ENCODE measurements around the gene ARHGEF17. TPM values are rescaled to one million over a fixed set of nuclear protein-coding genes. Genes with fewer than 3 reads are reported as not detected.

The ARHGEF17 gene
- polyA plus RNA-seq, 1 donor (not counting 4 experiments of a cell fraction or from before 2014, with no cell fraction given) = 5.1 TPM

DNA sequence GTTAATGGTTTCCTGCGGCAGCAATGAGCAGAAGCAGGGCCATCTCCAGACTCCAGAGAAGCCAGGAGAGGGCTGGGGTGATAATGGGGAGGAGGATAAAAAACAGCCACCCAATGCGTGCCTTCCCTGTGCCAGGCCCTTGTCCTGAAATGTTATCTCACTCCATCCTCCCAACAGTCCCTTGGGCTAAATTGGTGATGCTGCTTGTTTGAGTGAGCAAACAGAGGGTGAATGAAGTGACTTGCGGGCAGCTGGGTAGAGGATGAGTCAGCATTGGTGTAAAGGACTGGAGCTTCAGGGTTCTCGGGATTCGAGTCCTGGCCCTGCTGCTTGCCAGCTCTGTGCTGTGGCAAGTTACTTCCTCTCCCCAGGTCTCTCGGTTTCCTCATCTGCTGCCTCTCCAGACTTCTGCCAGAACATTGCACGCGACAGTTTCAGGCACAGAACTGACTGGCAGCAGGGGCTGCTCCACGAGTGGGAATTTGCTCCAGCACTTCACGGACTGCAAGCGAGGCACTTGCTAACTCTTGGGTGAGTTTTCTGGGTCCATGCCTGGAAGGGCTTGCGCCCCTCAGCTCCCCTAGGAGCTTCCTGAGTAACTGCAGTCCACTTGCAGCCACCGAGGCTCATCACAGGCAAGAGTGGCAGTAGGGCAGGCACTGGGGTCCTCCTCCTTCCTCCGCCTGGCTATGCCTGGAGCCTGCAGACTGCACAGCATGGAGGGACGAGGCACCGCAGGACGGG, 36.0 kb upstream of the ARHGEF17 start, which contains the start of gene P2RY6:
TSS of gene P2RY6 (plus strand) at position 403 of the 744 bp plus-strand sequence. CDS start 24,181 bp downstream, outside the sequence.
- no peak for TF ChIP-seq EZH2 (IDR thresholded peaks at IDR 0.05; ENCODE audit: low read length)
- TF ChIP-seq, protein P1, sequence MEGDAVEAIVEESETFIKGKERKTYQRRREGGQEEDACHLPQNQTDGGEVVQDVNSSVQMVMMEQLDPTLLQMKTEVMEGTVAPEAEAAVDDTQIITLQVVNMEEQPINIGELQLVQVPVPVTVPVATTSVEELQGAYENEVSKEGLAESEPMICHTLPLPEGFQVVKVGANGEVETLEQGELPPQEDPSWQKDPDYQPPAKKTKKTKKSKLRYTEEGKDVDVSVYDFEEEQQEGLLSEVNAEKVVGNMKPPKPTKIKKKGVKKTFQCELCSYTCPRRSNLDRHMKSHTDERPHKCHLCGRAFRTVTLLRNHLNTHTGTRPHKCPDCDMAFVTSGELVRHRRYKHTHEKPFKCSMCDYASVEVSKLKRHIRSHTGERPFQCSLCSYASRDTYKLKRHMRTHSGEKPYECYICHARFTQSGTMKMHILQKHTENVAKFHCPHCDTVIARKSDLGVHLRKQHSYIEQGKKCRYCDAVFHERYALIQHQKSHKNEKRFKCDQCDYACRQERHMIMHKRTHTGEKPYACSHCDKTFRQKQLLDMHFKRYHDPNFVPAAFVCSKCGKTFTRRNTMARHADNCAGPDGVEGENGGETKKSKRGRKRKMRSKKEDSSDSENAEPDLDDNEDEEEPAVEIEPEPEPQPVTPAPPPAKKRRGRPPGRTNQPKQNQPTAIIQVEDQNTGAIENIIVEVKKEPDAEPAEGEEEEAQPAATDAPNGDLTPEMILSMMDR (optimal IDR thresholded peaks at IDR 0.05 in 1 of 3, IDR thresholded peaks at IDR 0.05 in 1 of 3, conservative IDR thresholded peaks at IDR 0.05 in 1 of 3; ENCODE audit: extremely low read depth in 1 of 3, insufficient read depth in 2 of 3, low read length in 3 of 3) = no peak
- DNase-seq (ENCODE audit: low read depth, low spot score) (no peak), FAIRE-seq (peak; percentile 72)
- H4K20me1 ChIP-seq (ENCODE audit: control insufficient read depth, extremely low read depth, insufficient read depth, low read length) = no peaks in the 10 kb centered on the region
- no peaks in the 10 kb centered on the region for H3K9me3 ChIP-seq (ENCODE audit: control insufficient read depth, low read depth, low read length)
- no peak within 1 kb of the TSS for H2AFZ ChIP-seq (ENCODE audit: control insufficient read depth, low read length)
- H3K79me2 ChIP-seq (ENCODE audit: control insufficient read depth, insufficient read depth, low read length) = no peaks in the 10 kb centered on the region
- dilution Hi-C loops (cut with MboI; ENCODE audit: extremely low pct_ligation_motif_present, low sequenced_read_pairs) = no loop called here
- H3K27ac ChIP-seq (ENCODE audit: control insufficient read depth, insufficient read depth, low read length) = no peak within 1 kb of the TSS
- peaks cover 22% of the 10 kb centered on the region for H3K4me1 ChIP-seq (ENCODE audit: control insufficient read depth, extremely low read depth, insufficient read depth, low read length)
- no peak within 1 kb of the TSS for H3K4me2 ChIP-seq (ENCODE audit: control insufficient read depth, extremely low read depth, insufficient read depth, low read depth, low read length)
- no peak within 1 kb of the TSS for H3K4me3 ChIP-seq (ENCODE audit: control insufficient read depth in 2 of 3, extremely low read depth in 1 of 3, insufficient read depth in 2 of 3, low read depth in 1 of 3, low read length in 3 of 3)
- H3K36me3 ChIP-seq (ENCODE audit: control insufficient read depth in 2 of 2, extremely low read depth in 1 of 2, insufficient read depth in 2 of 2, low read length in 2 of 2) = no peaks in the 10 kb centered on the region
- no peak within 1 kb of the TSS for H3K9ac ChIP-seq (ENCODE audit: control insufficient read depth, extremely low read depth, insufficient read depth, low read length)
- no peaks in the 10 kb centered on the region for H3K9me1 ChIP-seq (ENCODE audit: control insufficient read depth, extremely low read depth, insufficient read depth, low read length)
- peaks cover 12% of the 10 kb centered on the region for H3K27me3 ChIP-seq (ENCODE audit: control insufficient read depth, extremely low read depth, insufficient read depth, low read length)

DNA sequence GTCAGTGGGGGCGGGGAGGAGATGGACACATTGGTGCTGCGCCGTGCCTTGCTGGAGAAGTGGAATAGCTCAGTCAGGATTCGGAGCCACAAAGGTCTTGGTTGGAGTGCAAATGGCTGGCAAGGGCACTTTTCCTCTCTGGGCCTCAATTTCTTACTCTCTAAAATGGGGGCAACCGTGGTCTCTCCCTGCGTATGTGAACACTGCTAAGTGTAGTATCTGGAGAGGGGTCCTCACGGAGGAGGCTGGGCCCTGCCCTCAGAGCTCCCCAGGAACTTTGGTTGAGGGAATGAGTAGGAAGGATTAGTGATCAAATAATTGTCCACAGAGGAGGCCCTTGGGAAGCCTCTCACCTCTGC, 35.4 kb upstream of the ARHGEF17 start:
- Histone ChIP-seq H3K27ac (ENCODE audit: control insufficient read depth, insufficient read depth, low read length) (no peak overlapping the region), H3K4me3 (ENCODE audit: control insufficient read depth in 2 of 3, extremely low read depth in 1 of 3, insufficient read depth in 2 of 3, low read depth in 1 of 3, low read length in 3 of 3) (no peak overlapping the region), H3K9me3 (ENCODE audit: control insufficient read depth, low read depth, low read length) (no peaks in the 10 kb centered on the region), H3K79me2 (ENCODE audit: control insufficient read depth, insufficient read depth, low read length) (no peaks in the 10 kb centered on the region), H3K27me3 (ENCODE audit: control insufficient read depth, extremely low read depth, insufficient read depth, low read length) (peaks cover 8% of the 10 kb centered on the region), H3K4me2 (ENCODE audit: control insufficient read depth, extremely low read depth, insufficient read depth, low read depth, low read length) (no peak overlapping the region), H3K9me1 (ENCODE audit: control insufficient read depth, extremely low read depth, insufficient read depth, low read length) (no peaks in the 10 kb centered on the region), H2AFZ (ENCODE audit: control insufficient read depth, low read length) (no peak overlapping the region), H3K9ac (ENCODE audit: control insufficient read depth, extremely low read depth, insufficient read depth, low read length) (no peak overlapping the region), H4K20me1 (ENCODE audit: control insufficient read depth, extremely low read depth, insufficient read depth, low read length) (no peaks in the 10 kb centered on the region), H3K4me1 (ENCODE audit: control insufficient read depth, extremely low read depth, insufficient read depth, low read length) (peaks cover 22% of the 10 kb centered on the region), H3K36me3 (ENCODE audit: control insufficient read depth in 2 of 2, extremely low read depth in 1 of 2, insufficient read depth in 2 of 2, low read length in 2 of 2) (no peaks in the 10 kb centered on the region)
- TF ChIP-seq, protein P1 (optimal IDR thresholded peaks at IDR 0.05 in 1 of 3, IDR thresholded peaks at IDR 0.05 in 1 of 3, conservative IDR thresholded peaks at IDR 0.05 in 1 of 3; ENCODE audit: extremely low read depth in 1 of 3, insufficient read depth in 2 of 3, low read length in 3 of 3) = no peak
- DNase-seq (ENCODE audit: low read depth, low spot score) = no peak
- dilution Hi-C loops (cut with MboI; ENCODE audit: extremely low pct_ligation_motif_present, low sequenced_read_pairs) = no loop called here
- FAIRE-seq = no peak

All from keratinocyte (primary cell).